Endometrial microvascular endothelial cells (primary cell): Measurements from ENCODE around the gene CBY3. TPM values are rescaled to one million over a fixed set of nuclear protein-coding genes. Genes with fewer than 3 reads are reported as not detected.
"Not testable (repeated sequence)": the region's sequence is repeated elsewhere in the genome, so short reads cannot be mapped to it uniquely, and the experiment has no call there.

Experiments
- in situ Hi-C: cut with HindIII; loops from 2 replicates; pipeline ENCODE4 v1.10.0; 2017; ENCODE audit warnings: low sequenced_read_pairs, low pct_unique_long_range_greater_than_20kb; ENCODE audit errors: inconsistent ontology term
- total RNA-seq: library from RNA; depleted of rRNA; stranded (reverse); fragments of >200 nt; gene quantifications from one replicate; pipeline ENCODE4 v1.2.3, GENCODE V29; 2015; ENCODE audit errors: inconsistent ontology term

CBY3 gene
- total RNA-seq, 1 donor from 2014 or later: not detected

- in situ Hi-C loops: no loop called here
Observed at GRCh38 chr5:179679014-179679674, 1.7 kb downstream of the CBY3 start.

DNA sequence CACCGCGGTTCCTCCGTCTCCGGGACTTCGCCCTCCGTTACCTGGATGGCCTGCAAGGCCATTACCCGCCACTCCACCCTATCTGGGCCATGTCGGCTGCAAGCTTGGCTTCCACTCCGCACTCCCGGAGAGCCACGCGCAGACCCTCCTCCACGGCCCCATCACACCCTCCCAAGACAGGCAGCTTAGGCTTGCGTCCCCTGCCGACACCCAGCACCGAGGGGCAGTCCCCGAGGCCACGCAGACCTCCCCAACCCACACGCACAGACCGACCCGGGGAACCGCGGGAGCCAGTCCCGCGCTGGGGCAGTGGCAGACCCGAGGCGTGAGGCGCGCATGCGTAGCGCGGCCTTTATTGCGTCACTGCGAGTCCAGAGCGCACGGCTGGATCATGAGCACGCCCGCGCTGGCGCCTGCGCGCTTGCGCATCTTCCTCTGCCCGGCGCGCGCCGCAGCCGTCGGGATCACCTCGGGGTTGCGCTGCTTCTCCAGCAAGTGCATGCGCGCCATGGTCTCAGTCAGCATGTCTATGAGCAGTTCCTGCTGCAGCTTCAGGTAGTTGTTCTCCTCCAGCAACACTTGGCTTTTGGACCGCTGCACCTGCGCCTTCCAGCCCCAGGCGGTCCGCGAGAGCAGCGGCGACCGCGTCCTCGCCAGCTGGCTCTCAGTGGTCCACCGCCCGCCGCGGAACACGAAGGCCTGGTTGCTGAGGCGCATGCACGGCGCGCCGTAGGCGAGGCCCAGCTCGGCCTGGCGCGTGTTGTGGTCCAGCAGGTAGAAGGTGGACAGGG, 2.4 kb downstream of the CBY3 start:
- in situ Hi-C loops: no loop called here

GRCh38 chr5:179668391-179668790, 12.4 kb downstream of the CBY3 start:
- in situ Hi-C loops: no loop called here

GRCh38 chr5:179661647-179662046, 19.2 kb downstream of the CBY3 start:
- in situ Hi-C loops: not testable (repeated sequence)

GRCh38 chr5:179658179-179658856, 22.5 kb downstream of the CBY3 start:
- in situ Hi-C loops: not testable (repeated sequence)

DNA sequence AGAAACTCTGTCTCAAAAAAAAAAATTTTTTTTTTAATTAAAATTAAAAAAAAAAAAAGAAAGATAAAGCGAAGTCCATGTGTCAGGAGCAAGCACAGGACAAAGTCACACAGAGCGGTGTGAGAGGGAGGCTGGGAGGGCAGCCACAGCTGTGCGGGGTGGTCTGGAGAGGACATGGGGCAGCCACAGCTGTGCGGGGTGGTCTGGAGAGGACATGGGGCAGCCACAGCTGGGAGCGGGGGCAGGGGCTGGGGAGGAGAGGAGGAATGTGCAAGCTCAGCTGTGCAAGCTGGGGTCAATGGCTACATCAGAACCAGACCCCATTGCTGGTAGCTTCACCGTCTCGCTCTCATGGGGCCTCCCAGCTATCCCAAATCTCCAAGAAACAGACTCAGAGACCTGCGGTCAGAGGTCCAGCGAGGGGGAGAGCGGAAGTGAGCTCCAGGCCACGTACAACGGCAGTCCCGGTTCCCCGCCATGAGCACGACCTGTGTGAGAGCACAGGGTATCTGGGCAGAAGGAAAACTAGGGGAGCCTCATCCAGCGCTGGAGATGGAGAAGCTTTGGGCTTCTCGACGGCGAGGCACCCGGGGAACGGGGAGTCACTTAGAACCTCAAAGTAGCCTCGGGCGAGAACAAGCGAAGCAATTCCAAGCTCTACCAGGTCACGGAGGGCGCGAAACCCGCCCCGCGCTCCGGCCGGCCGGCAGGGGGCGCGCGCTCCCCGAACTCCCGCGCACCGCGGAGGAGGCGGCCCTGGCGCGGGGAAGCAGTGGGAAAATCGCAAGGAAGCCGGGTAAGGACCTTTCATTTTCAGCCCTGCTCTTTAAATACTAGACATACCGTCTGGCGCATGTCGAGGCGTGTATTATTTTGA, 23.3 kb downstream of the CBY3 start:
- in situ Hi-C loops: not testable (repeated sequence)

DNA sequence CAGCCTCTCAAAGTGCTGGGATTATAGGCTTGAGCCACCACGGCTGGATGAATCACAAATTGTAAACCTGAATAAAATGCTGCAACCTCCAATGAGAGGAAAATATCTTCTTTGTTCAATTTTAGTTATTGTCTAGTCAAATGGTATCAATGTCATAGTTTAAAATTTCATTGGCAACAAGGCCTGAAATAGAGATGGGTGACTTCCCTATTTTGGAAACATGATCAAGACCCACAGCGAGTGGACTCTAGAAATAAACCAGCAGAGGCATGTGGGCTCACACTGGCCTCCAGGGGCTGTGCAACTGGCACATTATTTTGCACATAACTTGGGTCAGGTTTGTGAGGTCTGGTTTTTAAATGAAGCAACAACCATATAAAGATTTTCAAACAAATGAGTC, 27.7 kb downstream of the CBY3 start:
- in situ Hi-C loops: not testable (repeated sequence)

- in situ Hi-C loops: not testable (repeated sequence)
Observed at GRCh38 chr5:179650245-179650644, 30.6 kb downstream of the CBY3 start.

DNA sequence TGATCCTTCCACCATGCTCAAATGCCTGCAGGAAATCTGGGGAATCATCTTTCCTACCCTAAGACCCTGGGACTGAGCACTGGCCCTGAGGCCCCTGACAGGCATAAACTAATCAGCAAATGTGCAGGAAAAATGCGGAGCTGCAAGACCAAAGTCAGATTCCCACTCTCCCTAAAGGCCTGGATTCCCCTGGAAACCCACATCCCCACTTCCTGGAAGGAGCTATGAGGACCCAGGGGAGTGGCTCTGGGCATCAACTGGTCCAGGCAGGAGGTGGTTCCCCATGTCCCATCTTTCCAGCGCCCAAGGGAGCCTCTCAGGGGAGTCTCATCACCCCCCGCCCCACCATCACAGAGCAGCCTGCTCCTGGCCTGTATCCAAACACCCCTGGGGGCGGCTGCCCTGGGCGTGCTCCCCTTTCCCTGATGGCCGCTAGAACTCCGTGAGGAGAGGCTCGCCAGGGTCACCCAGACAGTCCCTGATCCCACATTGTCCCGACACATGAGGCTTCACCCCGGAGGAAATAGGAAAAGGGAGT, 31.6 kb downstream of the CBY3 start:
- in situ Hi-C loops: not testable (repeated sequence)

DNA sequence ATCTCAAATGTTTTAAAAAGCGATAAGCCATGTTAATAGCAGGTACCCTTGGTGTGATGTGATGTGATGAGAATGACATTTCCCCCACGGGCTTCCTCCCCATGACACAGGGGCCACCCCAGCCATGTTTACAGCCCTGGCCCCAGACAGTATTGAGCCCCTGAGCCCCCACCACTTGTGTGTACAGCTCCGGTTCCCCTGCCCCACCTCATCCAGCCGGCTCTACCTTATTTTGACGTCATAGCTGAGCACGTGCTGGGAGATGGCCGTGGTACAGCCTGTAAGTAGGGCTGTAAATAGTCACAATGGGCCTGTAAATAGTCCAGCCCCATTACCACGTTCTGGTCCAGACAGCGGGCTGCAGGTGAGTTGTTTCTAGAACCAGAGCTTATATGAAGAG, 32.4 kb downstream of the CBY3 start:
- in situ Hi-C loops: no loop called here

- in situ Hi-C loops: not testable (repeated sequence)
Observed at GRCh38 chr5:179644766-179645165, 36.1 kb downstream of the CBY3 start.

DNA sequence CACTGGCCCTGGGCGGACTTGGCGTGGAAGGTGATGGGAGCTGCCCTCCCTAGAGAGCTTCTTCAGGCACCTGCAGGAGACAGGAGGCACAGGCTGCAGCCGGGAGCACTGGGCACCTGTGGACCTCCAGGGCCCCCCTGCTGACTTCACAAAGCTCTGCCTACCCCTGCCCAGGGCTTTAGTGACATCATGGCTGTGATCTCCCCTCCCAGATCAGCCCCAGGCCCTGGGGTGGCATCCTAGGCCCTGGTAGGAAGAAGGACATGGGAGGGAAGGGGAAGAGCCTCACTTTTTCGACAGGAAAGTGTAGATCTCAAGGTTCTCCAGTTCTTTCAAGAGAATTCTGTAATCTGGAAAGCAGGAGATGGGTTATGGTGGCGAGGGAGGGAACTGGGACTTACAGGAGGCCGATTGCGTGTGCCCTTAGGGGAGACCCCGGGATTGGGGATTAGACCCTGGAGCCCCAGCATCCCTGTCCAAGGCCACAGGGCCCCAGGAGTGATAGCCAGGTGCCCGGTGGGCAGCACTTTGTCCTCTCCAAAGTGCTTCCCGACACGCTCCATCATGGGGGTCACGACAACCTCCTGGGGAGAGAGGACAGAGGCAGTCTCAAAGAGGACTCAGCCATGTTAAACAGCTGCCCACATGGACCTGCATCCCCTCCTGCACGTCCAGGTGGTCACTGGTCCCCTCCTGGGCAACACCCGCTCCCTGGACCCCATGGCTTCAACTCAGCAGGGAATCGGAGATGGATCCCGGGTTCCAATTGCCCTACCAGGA, 37.5 kb downstream of the CBY3 start:
- in situ Hi-C loops: not testable (repeated sequence)

GRCh38 chr5:179642626-179643025, 38.2 kb downstream of the CBY3 start:
- in situ Hi-C loops: not testable (repeated sequence)

DNA sequence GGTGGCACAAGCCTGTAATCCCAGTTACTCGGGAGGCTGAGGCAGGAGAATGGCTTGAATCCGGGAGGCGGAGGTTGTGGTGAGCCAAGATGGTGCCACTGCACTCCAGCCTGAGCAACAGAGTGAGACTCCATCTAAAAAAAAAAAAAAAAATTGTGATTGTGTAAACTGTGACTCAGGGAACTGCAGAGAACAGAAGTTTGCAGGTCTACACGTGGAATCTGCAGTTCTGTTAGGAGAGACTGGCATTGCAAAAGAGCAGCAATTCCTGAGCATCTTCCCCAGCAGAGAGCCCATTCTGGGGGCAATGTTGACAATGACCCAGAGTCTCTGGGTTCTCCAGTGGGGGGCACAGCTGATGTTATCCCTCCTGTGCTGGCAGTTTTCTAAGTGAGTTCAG, 39.1 kb downstream of the CBY3 start:
- in situ Hi-C loops: not testable (repeated sequence)

DNA sequence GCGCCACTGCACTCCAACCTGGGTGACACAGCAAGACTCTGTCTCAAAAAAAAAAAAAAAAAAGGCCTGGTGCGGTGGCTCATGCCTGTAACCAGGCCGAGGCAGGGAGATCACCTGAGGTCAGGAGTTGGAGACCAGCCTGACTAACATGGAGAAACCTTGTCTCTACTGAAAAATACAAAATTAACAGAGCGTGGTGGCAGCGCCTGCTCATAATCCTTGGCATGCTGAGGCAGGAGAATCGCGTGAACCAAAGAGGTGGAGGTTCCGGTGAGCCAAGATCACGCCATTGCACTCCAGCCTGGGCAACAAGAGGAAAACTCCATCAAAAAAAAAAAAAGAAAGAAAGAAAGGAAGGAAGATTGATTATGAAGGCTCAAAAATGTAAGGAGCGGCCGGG, 41.5 kb downstream of the CBY3 start:
- in situ Hi-C loops: not testable (repeated sequence)

DNA sequence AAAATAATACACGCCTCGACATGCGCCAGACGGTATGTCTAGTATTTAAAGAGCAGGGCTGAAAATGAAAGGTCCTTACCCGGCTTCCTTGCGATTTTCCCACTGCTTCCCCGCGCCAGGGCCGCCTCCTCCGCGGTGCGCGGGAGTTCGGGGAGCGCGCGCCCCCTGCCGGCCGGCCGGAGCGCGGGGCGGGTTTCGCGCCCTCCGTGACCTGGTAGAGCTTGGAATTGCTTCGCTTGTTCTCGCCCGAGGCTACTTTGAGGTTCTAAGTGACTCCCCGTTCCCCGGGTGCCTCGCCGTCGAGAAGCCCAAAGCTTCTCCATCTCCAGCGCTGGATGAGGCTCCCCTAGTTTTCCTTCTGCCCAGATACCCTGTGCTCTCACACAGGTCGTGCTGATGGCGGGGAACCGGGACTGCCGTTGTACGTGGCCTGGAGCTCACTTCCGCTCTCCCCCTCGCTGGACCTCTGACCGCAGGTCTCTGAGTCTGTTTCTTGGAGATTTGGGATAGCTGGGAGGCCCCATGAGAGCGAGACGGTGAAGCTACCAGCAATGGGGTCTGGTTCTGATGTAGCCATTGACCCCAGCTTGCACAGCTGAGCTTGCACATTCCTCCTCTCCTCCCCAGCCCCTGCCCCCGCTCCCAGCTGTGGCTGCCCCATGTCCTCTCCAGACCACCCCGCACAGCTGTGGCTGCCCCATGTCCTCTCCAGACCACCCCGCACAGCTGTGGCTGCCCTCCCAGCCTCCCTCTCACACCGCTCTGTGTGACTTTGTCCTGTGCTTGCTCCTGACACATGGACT, 46.3 kb downstream of the CBY3 start:
- in situ Hi-C loops: not testable (repeated sequence)
